GM12873 (cell line): Measurements from ENCODE around the gene PCGF5.
A peak's percentile ranks its signal among the peaks of the same experiment; 100 is the strongest.

Source experiments
- CTCF ChIP-seq: IDR thresholded peaks from 2 replicates; pipeline ENCODE4 v1.5.1; 2012; ENCODE audit warnings: low read depth, mild to moderate bottlenecking, moderate library complexity, low read length, control low read depth; ENCODE audit not compliant: insufficient read depth; ENCODE audit errors: missing control alignments

PCGF5 gene

DNA sequence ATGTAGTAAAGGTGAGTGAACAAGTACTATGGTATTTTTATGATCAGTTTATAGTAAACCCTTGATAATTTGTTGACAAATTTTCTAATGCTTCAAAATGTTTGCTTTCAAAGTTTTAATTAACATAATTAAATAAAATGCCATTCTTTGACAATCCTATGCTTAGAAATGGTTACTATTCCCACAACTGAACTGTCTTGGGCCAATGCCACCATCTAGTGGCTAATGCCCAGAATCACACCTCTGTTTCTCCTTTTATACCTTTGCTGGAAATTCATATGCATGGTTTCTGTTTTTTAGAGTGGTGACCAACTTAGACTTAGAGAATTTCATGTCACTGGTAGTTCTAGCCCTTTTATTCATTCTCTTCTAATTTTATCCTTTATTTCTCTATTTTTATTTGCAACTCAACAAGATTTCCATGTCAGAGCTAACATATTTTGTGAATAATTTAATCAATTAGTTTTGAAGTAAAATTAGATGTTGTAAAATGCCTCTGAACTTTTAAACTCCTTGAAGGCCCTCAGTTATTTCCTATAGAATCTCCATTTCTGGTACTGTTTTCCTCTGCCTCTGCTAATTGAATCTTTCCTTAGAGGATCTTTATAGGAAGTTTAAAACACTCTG, 31.1 kb downstream of the PCGF5 start:
- peak; percentile 81 for TF ChIP-seq CTCF

- no peak for TF ChIP-seq CTCF
Measured at GRCh38 chr10:91253300-91253699, 32.8 kb downstream of the PCGF5 start.

GRCh38 chr10:91257310-91257709, 36.8 kb downstream of the PCGF5 start:
- TF ChIP-seq CTCF, result no peak

GRCh38 chr10:91271886-91272285, 51.4 kb downstream of the PCGF5 start:
- no peak for TF ChIP-seq CTCF

DNA sequence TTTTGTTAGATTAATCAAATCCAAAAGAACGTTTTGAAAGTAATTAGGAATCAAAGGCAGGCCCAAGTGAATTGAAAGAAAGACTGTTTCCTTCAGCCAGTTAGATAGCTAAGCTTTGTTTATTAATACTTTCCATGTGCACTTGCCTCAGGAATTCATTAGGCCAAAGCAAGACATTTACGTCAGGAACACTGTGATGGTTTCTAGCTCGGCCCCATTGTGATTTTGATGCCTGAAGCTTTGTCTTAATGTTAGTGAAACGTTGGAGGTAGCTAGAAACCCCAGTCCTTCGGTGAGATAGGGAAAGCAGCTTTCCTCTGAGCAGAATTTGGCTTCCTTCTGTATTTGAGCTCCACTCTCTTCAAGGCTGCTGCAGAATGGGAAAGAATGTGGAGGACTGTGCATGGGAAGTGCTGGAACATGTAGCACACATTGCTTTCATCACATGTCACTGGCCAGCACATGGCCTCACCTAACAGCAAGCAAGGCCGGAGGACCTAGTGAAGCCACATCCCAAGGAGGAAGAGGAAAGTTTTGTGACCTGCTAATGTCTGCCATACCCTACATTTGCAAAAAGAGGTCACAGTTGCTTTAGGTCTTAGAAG, 64.1 kb downstream of the PCGF5 start:
- TF ChIP-seq CTCF, result no peak

DNA sequence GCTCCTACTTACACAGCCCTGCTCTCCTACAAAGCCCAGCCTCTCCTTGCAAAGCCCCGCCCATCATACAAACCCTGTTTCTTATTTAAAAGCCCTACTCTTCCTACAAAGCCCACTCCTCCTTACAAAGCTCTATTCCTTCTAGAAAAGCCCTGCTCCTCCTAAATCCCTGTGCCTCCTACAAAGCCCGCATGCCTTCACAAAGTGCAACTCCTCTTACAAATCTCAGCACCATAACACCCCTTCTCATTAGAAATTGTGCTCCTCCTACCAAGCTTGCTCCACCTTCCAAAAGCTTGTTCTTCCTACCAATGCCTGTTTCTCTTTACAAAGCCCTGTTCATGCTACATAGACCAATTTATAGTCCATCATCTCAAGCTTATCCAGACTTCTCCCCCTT, 66.1 kb downstream of the PCGF5 start:
- no peak for TF ChIP-seq CTCF

DNA sequence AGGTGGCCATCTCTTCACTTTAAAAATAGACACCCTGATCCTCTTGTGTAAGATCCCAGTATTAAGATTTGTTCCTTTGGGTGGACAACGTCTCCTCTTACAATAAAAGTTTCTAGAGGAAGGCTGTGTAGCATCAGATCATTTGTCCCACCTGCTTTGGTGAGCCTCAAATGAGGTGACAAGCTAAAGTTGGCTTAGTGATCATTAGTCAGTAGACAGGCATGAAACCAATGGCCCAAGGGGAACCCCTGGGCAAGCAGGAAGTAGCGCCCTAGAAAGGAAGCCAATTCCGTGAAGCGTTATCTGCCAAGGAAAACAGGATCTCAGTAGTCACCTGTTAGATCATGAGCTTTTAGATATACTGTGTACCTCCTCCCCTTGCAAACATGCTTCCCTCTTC, 66.8 kb downstream of the PCGF5 start:
- TF ChIP-seq CTCF, result no peak

GRCh38 chr10:91287912-91288311, 67.4 kb downstream of the PCGF5 start:
- TF ChIP-seq CTCF, result no peak
